NCI-H2171 treated with DMSO at 0.1 percent for 48 hours (cell line): ENCODE measurements around the gene ZNF275.
"Not testable (repeated sequence)": the region's sequence is repeated elsewhere in the genome, so short reads cannot be mapped to it uniquely, and the experiment has no call there.

Experiments used
- DNase-seq: peaks from one replicate; lab custom pipeline; 2025; lab: John Stamatoyannopoulos, UW

Gene ZNF275

DNA sequence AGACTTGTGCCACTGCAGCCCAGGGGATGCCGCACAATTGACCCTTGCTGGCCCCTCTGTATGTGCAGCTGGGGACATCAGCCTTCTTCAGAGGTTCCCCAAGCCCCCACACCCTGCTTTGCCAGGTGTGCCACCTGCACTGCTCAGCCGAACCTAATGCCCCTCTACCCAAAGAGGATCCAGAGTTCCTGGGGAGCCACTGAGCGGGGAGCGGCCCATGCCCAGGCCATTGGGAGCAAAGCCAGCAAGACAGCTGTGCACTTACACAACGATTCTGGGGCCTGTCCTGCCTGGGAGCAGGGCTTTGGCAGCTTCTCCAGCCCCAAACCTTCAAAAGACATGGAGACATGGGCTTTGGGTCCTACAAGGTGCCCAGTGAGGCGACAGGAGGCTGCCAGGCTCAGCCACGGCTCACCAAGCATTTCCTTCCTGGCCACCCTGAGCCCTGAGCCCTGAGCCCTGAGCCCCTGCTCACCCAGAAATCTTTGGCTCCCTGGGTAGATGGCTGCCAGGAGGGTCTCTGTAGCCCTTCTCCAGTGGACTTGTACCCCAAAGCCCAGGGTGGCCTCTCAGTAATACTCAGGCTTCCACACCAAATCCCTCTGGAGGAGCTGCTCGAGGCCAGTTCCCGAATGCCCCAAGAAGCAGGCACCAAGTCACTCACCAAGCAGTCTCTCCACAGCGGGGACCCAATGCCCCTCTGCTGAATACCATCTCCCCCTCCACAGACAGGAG lies 54.2 kb downstream of the ZNF275 start:
- no peak for DNase-seq

DNA sequence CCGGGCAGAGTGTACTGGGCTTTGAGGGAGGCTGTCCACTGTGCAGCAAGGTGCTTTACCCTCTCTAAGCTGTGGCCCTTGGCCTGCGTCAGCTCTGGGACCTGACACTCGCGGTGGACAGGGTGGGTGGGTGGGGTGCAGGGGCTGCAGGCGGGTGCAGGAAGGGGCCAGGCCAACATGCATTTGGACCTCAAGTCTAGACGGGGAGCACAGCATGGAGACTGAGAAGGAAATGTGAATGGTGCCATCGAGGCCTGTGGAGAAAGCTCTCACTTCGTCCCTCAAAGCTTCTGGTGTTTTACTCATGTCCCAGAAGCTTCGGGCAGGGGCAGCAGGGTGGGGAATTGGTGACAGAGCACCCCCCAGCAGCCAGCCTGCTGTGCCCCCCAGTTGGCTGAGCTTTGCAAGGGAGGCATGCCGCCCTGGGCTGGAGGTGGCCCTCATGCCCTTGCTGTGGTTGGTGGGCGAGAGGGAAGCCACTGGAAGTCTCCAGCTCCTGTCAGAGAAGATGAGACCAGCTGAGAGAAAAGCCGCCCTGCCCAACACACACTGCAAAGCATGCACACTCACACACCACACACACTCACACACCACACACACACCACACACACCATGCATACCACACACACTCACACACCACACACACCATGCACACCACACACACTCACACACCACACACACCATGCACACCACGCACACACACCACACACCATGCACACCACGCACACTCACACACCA lies 54.9 kb downstream of the ZNF275 start:
- DNase-seq: no peak

DNA sequence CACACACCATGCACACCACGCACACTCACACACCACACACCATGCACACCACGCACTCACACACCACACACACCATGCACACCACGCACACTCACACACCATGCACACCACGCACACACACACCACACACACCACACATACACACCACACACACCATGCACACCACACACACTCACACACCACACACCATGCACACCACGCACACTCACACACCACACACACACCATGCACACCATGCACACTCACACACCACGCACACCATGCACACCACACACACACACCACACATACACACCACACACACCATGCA lies 55.5 kb downstream of the ZNF275 start:
- not testable (repeated sequence) for DNase-seq

DNA sequence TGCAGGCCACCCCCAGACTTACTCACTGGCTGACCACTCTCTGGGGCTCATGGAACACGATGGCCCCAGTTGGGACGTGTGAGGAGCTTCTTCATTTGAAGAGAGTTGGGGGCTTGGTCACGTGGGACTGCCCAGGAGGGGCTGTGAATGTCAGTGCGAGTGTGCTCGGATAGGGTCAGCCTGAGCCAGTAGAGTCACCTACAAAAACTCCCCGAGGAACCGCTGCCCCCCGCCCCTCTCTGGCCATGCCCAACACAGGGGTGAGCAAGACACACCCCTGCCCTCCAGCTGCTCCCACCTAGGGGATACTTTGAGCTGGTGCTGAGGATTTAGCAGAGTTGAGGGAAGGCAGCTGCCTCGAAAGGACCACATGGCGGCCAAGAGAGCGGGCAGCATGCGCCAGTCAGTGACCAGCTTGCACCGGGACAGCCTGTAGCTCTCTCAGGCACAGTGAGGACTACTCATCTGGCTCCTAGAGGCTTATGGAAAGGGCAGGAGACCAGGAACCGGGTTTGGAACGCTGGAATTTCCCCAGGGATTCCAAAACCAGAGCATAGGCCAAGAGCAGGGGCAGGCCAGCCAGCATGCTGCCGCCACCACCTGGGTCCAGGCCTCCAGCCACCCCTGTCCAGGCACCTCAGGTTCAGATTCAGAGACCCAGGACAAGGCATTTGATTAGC lies 58.8 kb downstream of the ZNF275 start:
- DNase-seq: no peak

DNA sequence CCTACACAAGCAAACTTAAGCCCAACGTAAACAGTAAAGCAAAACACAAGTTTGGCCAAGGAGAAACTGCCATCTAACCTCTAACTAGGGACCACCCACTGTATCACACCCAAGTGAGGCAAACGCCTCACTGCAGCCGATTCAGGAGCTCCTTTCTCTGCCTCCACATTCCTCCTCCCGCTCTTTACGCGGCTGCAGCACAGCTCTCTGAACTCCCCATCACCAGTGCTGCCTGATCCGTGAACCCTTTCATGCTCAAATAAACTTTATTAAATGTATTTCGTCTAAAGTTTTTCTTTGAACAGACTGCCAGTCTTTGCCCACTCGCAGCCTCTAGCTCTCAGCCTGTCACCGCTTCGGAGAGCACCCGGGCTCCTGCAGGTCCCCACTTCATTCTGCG lies 60.7 kb downstream of the ZNF275 start:
- DNase-seq: no peak

DNA sequence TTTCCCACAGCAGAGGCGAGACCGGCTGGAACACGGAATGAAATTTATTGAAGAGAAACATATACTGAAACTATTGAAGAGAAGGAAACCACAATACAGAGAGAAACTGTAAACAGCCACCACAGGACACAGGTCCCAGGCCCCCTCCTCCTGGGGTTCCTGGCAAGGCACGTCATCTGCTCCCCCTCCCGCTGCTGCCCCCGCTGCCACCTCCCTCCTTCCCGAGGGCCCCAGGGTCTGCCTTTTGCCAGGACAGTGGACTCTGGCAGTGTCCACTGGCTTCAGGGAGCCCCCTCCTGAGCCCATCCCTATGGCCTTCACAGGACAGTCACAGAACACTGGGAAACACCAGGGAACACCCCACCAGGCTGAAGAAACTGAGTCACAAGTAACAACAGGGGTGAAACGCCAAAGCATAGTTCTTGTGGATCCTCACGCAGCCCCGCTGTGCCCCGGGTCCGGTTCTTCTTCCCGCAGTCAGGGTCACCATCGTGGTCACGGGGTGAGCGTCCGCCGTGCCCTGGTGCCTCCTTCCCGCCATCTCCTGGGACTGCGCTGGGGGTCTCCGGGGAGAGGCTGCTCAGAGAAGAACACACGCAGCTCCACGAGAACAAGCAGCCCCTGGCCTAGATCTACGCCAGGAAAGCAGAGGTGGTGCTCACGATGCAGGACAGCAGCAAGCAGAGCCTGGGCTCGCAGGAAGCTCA lies 61.8 kb downstream of the ZNF275 start:
- no peak for DNase-seq

DNA sequence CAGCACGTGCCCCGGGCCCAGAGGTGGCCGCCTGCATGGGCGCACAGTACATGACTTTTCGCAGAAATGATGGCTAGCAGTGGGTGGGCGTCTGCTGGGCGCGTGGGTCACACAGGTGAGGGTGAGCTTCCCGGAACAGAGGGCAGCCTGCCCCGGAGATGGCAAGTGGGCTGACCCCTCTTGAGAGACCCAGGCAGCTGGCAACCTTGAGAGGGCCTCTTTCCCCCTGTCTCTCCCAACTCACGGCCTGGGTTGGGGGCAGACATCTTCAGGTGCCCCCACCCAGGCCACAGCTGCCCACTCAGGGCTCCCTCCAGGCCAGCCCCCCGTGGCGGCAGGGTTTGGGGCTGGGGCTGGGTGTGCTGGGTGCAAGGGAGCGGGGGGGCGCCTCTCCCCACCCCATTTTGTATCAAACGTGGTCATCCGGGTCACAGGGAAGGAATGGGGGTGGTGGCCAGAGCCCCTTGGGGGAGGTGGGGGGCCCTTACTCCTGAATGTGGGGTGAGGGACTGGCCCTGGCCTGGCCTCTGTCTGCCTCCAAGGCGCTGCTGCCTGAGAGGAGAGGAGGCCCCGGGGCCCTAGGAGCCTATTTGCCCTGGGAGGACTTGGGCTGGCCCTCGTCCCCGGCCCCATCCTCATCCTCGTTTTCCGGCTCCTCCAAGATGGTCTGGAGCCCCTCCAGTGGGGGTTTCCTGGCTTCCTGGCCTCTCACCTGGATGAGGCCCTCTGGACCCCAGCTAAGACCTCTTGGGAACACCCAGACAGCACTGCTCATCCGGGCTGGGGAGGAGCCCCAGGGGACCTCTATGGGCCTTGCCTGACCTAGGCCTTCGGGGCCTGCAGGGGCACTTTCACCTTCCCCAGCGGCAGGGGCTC lies 62.6 kb downstream of the ZNF275 start:
- no peak for DNase-seq

DNA sequence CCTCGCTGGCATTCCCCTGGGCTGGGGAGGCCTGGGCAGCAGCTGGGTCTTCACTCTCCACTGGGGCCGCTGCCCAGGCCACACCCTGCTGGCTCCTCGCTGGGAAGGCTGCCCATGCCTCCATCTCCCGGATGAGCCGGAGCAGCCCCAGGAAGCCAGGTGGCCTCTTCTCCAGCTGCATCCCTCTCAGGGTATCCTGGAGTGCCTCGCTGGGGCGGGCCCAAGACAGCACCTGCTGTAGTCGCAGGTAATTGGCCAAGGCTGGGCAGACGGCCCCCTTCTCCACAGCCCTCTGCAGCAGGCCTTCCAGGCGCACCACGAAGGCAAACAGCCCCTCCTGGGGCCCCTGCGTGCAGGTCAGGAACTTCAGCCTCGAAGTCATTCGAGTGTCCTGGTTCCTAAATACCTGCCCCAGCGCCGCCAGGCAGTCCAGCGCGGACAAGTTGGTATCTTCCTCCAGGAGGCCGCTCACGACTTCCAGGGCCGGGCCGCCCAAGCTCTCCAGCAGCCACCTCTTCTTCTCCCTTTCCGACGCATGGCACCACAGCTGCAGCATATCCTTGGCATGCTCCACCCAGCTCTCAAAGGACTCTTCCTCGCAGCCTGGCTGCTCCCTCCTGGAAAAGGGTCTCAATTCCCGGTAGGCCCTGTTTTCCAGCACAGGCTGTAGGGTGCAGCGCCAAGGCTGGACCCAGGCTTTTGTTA lies 63.5 kb downstream of the ZNF275 start:
- peak; percentile 42 for DNase-seq

DNA sequence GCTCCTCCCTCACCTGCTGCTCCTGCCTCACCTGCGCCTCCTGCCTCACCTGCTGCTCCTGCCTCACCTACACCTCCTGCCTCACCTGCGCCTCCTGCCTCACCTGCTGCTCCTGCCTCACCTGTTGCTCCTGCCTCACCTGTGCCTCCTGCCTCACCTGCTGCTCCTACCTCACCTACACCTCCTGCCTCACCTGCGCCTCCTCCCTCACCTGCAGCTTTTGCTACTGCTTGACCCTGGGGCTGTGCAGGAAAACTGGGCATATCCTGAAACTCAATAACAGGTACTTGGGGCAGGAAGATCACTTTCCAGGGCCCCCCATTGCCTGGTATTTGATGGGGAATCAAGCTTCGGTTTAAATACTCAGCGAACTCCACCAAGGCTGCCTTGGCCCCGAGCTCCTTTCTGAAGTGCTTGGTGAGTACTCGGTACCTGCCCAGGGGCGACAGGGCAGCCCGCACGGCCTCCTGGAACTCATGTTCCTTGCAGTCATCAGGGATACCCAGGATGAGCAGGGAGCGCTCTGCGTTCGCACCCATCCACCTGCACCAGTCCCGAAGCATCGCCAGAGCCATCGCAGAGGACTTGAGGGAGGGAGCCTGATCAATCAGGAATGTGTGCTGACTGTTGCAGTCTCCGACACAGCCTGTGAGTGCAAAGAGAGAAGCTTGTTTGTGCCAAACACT lies 64.5 kb downstream of the ZNF275 start:
- no peak for DNase-seq

DNA sequence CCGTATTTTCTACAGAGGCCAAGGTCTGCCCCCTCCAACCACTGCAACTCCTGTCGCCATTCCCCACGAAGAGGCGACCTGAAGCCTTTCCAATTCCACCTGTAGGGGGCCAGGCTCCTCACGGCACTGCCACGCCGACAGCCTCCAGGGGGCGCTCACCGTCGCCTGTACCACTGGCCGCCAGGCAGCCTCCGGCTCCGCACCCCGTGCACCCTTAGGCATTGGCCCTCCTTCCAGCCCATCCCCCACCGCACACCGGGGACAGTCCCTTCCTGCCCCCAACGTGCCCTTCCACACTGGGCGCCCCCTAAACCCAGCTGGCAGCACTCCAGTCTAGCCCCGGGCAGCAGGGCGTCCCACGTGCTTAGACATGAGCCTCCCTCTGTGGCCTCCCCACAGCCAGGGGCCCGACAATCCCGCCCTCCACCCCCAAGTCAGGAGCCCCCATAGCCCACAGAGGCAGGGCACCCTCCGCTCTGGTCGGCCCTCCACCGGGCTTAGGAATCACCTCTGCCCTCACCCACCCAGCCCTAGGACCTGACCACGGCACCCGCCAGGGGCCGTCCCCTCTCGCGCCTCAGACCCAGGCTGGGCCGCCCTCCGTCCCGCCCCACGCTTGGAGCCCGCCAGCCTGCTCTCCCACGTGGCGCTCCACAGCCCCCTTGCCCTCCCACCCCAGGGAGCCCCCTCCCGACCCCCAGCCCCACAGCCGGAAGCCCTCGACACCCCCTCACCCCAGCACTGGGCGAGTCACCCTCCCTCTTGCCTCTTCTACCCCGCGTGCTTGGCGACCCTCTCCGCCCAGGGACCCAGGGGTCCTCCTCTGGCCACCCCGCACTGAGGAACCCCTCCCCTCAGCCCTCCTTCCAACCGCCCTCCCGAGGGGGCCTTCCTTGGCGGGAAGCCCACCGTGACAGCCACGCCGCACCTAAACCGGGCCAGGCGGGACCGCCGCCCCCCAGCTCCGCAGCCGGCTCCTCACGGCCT lies 66.5 kb downstream of the ZNF275 start:
- no peak for DNase-seq

DNA sequence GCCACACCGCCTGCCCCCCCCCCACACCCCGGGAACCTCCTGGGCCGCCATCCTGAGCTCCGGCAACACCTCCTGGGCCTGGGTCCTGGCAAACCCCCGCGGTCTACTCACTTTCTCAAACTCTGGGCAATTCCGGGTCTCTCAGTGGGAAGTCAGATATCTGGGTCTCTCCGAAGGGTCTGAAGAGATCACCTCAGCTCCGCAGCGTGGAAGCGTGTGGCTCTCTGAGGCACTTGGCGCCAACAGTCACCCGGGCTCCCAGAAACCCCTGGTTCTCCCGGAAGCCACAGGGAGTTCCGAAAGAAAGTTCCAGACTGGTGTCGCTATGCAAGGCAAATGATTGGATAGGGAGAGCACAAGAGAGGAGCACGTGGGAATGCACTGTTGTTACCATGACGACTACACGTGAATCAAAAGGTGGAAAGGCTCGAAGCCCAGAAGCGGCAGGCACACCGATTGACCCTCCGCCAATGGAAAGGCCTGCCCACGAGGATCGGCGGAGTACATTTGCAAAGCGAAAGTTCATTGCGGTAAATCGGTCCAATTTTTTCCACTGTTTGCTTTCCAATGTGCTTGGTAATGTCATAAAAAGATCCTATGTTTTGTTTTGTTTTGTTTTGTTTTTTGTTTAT lies 67.3 kb downstream of the ZNF275 start, which contains the start of gene PNMA6E:
Gene PNMA6E, minus strand, starts transcription at position 218 of the 632 bp plus-strand sequence. CDS start 2,501 bp downstream, outside the sequence.
- DNase-seq: no peak
